ENCODE results near the gene CCL11. TPM values are rescaled to one million over a fixed set of nuclear protein-coding genes. Genes with fewer than 3 reads are reported as not detected.

The CCL11 gene
- polyA plus RNA-seq, 2 of the 4 experiments (the other 2 are of a cell fraction): not detected

DNA sequence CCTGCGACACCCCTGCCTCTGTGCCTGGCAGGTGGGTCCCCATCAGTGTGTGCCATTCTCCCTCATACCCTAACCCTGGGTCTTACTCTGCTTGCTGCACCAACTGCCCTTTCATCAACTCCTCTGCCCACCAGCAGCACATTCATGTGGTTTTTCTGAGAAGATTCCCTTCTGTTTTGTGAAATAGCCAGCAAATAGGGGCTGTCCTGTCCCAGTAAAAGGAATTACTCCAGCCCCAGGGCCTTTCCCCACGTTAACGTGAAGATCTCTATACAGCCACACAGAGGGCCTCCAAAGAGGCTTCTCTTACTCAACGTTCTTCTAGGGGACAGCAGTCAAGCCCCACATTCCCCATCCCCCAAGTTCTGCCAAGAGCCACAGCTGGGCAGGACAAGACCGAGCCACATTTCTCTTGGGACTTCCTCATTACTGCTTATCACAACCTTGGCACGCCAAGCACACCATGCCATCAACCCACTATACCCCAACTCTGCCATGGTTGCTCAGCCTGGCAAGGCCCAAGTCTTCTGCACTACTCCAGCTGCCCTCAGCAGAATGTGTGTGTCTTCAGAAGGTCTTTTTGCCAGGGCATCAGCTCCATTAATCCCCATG, 49.2 kb upstream of the CCL11 start (continued):
- TF ChIP-seq, protein P1, sequence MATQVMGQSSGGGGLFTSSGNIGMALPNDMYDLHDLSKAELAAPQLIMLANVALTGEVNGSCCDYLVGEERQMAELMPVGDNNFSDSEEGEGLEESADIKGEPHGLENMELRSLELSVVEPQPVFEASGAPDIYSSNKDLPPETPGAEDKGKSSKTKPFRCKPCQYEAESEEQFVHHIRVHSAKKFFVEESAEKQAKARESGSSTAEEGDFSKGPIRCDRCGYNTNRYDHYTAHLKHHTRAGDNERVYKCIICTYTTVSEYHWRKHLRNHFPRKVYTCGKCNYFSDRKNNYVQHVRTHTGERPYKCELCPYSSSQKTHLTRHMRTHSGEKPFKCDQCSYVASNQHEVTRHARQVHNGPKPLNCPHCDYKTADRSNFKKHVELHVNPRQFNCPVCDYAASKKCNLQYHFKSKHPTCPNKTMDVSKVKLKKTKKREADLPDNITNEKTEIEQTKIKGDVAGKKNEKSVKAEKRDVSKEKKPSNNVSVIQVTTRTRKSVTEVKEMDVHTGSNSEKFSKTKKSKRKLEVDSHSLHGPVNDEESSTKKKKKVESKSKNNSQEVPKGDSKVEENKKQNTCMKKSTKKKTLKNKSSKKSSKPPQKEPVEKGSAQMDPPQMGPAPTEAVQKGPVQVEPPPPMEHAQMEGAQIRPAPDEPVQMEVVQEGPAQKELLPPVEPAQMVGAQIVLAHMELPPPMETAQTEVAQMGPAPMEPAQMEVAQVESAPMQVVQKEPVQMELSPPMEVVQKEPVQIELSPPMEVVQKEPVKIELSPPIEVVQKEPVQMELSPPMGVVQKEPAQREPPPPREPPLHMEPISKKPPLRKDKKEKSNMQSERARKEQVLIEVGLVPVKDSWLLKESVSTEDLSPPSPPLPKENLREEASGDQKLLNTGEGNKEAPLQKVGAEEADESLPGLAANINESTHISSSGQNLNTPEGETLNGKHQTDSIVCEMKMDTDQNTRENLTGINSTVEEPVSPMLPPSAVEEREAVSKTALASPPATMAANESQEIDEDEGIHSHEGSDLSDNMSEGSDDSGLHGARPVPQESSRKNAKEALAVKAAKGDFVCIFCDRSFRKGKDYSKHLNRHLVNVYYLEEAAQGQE (IDR thresholded peaks at IDR 0.05): no peak

DNA sequence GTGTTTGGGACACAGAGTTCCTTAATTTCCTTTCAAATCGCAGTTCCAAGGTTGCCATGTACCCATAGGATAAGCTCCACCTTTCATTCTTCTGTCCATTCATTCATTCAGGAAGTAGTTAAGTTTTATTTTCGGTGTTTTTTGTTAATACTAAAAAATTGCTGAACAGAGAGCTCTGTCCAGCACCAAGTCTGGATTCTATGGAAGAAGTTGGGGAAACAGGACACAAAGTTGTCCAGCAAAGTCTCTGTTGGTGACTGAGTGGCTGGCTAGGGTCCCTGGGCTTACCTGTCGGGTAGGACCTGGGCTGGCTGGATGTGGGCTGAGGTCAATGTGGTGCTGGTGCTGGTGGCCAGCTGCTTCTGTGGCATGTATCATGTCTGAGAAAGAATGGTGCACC, 48.1 kb upstream of the CCL11 start:
- TF ChIP-seq, protein P1 (IDR thresholded peaks at IDR 0.05): peak; percentile 36; the same call in 1 of the 2 replicates
- TF ChIP-seq RAD21 (conservative IDR thresholded peaks at IDR 0.05 in 1 of 2, IDR thresholded peaks at IDR 0.05 in 1 of 2) (no peak), KDM1A (IDR thresholded peaks at IDR 0.05; ENCODE audit: low read depth) (no peak), HOXB13 (CRISPR knock-in tag; IDR thresholded peaks at IDR 0.05; ENCODE audit: low read depth) (no peak), RFX5 (IDR thresholded peaks at IDR 0.05) (no peak)
- TF ChIP-seq, protein P2, sequence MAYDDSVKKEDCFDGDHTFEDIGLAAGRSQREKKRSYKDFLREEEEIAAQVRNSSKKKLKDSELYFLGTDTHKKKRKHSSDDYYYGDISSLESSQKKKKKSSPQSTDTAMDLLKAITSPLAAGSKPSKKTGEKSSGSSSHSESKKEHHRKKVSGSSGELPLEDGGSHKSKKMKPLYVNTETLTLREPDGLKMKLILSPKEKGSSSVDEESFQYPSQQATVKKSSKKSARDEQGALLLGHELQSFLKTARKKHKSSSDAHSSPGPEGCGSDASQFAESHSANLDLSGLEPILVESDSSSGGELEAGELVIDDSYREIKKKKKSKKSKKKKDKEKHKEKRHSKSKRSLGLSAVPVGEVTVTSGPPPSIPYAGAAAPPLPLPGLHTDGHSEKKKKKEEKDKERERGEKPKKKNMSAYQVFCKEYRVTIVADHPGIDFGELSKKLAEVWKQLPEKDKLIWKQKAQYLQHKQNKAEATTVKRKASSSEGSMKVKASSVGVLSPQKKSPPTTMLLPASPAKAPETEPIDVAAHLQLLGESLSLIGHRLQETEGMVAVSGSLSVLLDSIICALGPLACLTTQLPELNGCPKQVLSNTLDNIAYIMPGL (CRISPR knock-in tag; IDR thresholded peaks at IDR 0.05; ENCODE audit: borderline replicate concordance): no peak
- DNase-seq (ENCODE audit: low read depth in 1 of 2, low spot score in 1 of 2): no peak
- Histone ChIP-seq H3K4me2 (no peak overlapping the region), H3K4me3 (no peak overlapping the region), H3K4me1 (no peaks in the 10 kb centered on the region), H3K27ac (no peak overlapping the region), H3K9me3 (no peaks in the 10 kb centered on the region)
- CTCF ChIA-PET: interaction anchor here (1.0 to 6.5 kb wide), 4 partner anchors 21 to 124 kb away, joined by 3 to 42 read pairs (median 3); no protein-coding TSS in a partner anchor
- ATAC-seq: no peak
- POLR2A ChIA-PET: no interaction called here
- FAIRE-seq: no peak
- WGBS (ENCODE audit: missing lambda C conversion rate): 70% methylated on average over 3 of the region's 3 CpGs

DNA sequence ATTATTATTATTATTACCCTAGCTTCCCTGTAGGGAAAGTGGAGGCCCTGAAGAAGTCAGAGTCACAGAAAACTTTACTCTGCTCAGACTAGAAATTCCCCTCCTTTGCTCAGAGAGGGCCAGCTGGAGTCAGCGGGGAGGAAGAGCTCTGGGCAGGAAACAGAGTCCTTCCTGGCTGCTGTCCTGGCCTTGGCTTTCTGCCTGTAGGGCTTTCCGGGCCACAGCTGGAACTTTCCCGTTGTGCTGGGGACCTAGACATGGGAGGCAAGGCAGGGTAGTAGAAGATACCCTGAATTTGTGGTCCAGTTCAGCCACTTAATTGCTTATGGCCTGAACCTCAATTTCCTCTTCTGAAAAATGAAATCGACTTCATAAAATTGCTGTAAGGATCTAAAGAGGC, 44.5 kb upstream of the CCL11 start:
- ChIA-PET CTCF (interaction anchor here (1.4 kb wide), 2 partner anchors 41 to 70 kb away, joined by 3 to 5 read pairs; no protein-coding TSS in a partner anchor), POLR2A (no interaction called here)
- 36% methylated on average over 4 of the region's 4 CpGs for whole genome bisulfite sequencing (ENCODE audit: missing lambda C conversion rate)
- Histone ChIP-seq H3K9me3 (no peaks in the 10 kb centered on the region), H3K4me1 (no peaks in the 10 kb centered on the region), H3K4me2 (no peak overlapping the region), H3K27ac (no peak overlapping the region), H3K4me3 (no peak overlapping the region)
- no peak for DNase-seq (ENCODE audit: low read depth in 1 of 2, low spot score in 1 of 2)
- no peak for FAIRE-seq
- TF ChIP-seq GATA3 (IDR thresholded peaks at IDR 0.05; ENCODE audit: borderline replicate concordance) (no peak), CEBPB (IDR thresholded peaks at IDR 0.05) (no peak), CHD2 (IDR thresholded peaks at IDR 0.05; ENCODE audit: low read length, partially characterized antibody) (no peak), RAD21 (conservative IDR thresholded peaks at IDR 0.05 in 1 of 2, IDR thresholded peaks at IDR 0.05 in 1 of 2) (no peak), BHLHE40 (IDR thresholded peaks at IDR 0.05; ENCODE audit: low read depth, low read length) (no peak), POLR2AphosphoS2 (conservative IDR thresholded peaks at IDR 0.05; ENCODE audit: low read length) (no peak), ZNF302 (CRISPR knock-in tag; IDR thresholded peaks at IDR 0.05) (no peak), FOSB (CRISPR knock-in tag; IDR thresholded peaks at IDR 0.05) (no peak), TFCP2L1 (CRISPR knock-in tag; IDR thresholded peaks at IDR 0.05) (no peak), CBX8 (IDR thresholded peaks at IDR 0.05) (no peak), RCOR1 (IDR thresholded peaks at IDR 0.05; ENCODE audit: low read depth, low read length) (no peak)
- TF ChIP-seq, protein P3, sequence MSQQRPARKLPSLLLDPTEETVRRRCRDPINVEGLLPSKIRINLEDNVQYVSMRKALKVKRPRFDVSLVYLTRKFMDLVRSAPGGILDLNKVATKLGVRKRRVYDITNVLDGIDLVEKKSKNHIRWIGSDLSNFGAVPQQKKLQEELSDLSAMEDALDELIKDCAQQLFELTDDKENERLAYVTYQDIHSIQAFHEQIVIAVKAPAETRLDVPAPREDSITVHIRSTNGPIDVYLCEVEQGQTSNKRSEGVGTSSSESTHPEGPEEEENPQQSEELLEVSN (IDR thresholded peaks at IDR 0.05; ENCODE audit: borderline replicate concordance, low read depth): no peak
- TF ChIP-seq, protein P4, sequence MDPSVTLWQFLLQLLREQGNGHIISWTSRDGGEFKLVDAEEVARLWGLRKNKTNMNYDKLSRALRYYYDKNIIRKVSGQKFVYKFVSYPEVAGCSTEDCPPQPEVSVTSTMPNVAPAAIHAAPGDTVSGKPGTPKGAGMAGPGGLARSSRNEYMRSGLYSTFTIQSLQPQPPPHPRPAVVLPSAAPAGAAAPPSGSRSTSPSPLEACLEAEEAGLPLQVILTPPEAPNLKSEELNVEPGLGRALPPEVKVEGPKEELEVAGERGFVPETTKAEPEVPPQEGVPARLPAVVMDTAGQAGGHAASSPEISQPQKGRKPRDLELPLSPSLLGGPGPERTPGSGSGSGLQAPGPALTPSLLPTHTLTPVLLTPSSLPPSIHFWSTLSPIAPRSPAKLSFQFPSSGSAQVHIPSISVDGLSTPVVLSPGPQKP (IDR thresholded peaks at IDR 0.05; ENCODE audit: low read depth, low read length): no peak
- ATAC-seq: no peak

All from A549 (cell line).